GM06990 (cell line): ENCODE measurements around the gene TEX48.

Experiments used
- DNase-seq: peaks from one replicate; pipeline ENCODE4 v3.0.0-alpha.2; 2011; ENCODE audit not compliant: insufficient read length; ENCODE audit errors: extremely low read depth
- H3K27me3 ChIP-seq: replicated peaks from 2 replicates; pipeline ENCODE4 v1.6.0; 2011; ENCODE audit warnings: low read length; ENCODE audit not compliant: control insufficient read depth, insufficient read depth
- H3K36me3 ChIP-seq: 2 replicates; pipeline ENCODE4 v1.5.1; 2011; ENCODE audit warnings: low read length; ENCODE audit not compliant: control insufficient read depth, insufficient read depth
- H3K4me3 ChIP-seq: replicated peaks from 2 replicates; pipeline ENCODE4 v1.5.1; 2011; ENCODE audit warnings: low read depth, mild to moderate bottlenecking, control low read depth, low read length
- CTCF ChIP-seq: IDR thresholded peaks from 2 replicates; pipeline ENCODE4 v1.5.1; 2011; ENCODE audit warnings: low read length, control low read depth, mild to moderate bottlenecking, inconsistent platforms; ENCODE audit not compliant: insufficient read depth, poor library complexity, severe bottlenecking

TEX48 gene

GRCh38 chr9:114691956-114692295 is 9.9 kb upstream of the TEX48 start:
- TF ChIP-seq CTCF = no peak
- Histone ChIP-seq H3K36me3 (no peaks in the 10 kb centered on the region), H3K27me3 (peaks cover 4% of the 10 kb centered on the region), H3K4me3 (no peak overlapping the region)
- no peak for DNase-seq

- H3K36me3 ChIP-seq = no peaks in the 10 kb centered on the region
- TF ChIP-seq CTCF = no peak
- H3K27me3 ChIP-seq = peaks cover 4% of the 10 kb centered on the region
- H3K4me3 ChIP-seq = no peak overlapping the region
- peak; percentile 62 for DNase-seq
These were observed 9.3 kb upstream of the TEX48 start for GRCh38 chr9:114691046-114691955.

- H3K27me3 ChIP-seq = peaks cover 4% of the 10 kb centered on the region
- no peak for TF ChIP-seq CTCF
- no peak for DNase-seq
- H3K36me3 ChIP-seq = no peaks in the 10 kb centered on the region
- no peak overlapping the region for H3K4me3 ChIP-seq
These were observed 8.3 kb upstream of the TEX48 start for GRCh38 chr9:114690308-114690707.

- DNase-seq = no peak
- Histone ChIP-seq H3K27me3 (peaks cover 4% of the 10 kb centered on the region), H3K36me3 (no peaks in the 10 kb centered on the region), H3K4me3 (no peak overlapping the region)
- no peak for TF ChIP-seq CTCF
These were observed 7.8 kb upstream of the TEX48 start for GRCh38 chr9:114689813-114690212.

- Histone ChIP-seq H3K4me3 (no peak overlapping the region), H3K36me3 (no peaks in the 10 kb centered on the region), H3K27me3 (peaks cover 4% of the 10 kb centered on the region)
- no peak for DNase-seq
- TF ChIP-seq CTCF = no peak
These were observed 7.1 kb upstream of the TEX48 start for GRCh38 chr9:114688909-114689610.
